HepG2 (cell line): ENCODE data around the gene UGT1A7.

Source experiments
- DBP ChIP-seq: sonication (generic); formaldehyde crosslinking; IDR thresholded peaks from 2 replicates; pipeline ENCODE4 v1.4.0; 2020; ENCODE audit warnings: missing genetic modification reagents; ENCODE audit errors: not compliant biosample characterization
- GABPB1 ChIP-seq: IDR thresholded peaks from 2 replicates; pipeline ENCODE4 v1.6.1; 2016; ENCODE audit warnings: mild to moderate bottlenecking, missing genetic modification reagents, moderate library complexity, missing compliant biosample characterization
- MLLT10 ChIP-seq: sonication (generic); formaldehyde crosslinking; IDR thresholded peaks from 2 replicates; pipeline ENCODE4 v1.4.0; 2020; ENCODE audit warnings: missing genetic modification reagents
- ZKSCAN8 ChIP-seq: IDR thresholded peaks from 2 replicates; pipeline ENCODE4 v1.6.1; 2016; ENCODE audit warnings: borderline replicate concordance, missing genetic modification reagents, missing compliant biosample characterization
- ZNF512B ChIP-seq: sonication (generic); formaldehyde crosslinking; IDR thresholded peaks from 2 replicates; pipeline ENCODE4 v1.5.1; 2020; ENCODE audit warnings: missing genetic modification reagents, mild to moderate bottlenecking, borderline replicate concordance
- ZNF580 ChIP-seq: IDR thresholded peaks from 2 replicates; pipeline ENCODE4 v1.6.1; 2016; ENCODE audit warnings: low read depth, borderline replicate concordance
- TF ChIP-seq, protein P1 (sequence below): sonication (generic); formaldehyde crosslinking; IDR thresholded peaks from 2 replicates; pipeline ENCODE4 v1.4.0; 2020; ENCODE audit warnings: mild to moderate bottlenecking, missing genetic modification reagents
- TF ChIP-seq, protein P2 (sequence below): sonication (generic); formaldehyde crosslinking; IDR thresholded peaks from 2 replicates; pipeline ENCODE4 v1.5.0; 2020; ENCODE audit warnings: mild to moderate bottlenecking, missing genetic modification reagents, moderate library complexity

- TF ChIP-seq DBP = no peak
- TF ChIP-seq ZNF512B (CRISPR knock-in tag) = no peak
- TF ChIP-seq ZKSCAN8 = no peak
- TF ChIP-seq, protein P1, sequence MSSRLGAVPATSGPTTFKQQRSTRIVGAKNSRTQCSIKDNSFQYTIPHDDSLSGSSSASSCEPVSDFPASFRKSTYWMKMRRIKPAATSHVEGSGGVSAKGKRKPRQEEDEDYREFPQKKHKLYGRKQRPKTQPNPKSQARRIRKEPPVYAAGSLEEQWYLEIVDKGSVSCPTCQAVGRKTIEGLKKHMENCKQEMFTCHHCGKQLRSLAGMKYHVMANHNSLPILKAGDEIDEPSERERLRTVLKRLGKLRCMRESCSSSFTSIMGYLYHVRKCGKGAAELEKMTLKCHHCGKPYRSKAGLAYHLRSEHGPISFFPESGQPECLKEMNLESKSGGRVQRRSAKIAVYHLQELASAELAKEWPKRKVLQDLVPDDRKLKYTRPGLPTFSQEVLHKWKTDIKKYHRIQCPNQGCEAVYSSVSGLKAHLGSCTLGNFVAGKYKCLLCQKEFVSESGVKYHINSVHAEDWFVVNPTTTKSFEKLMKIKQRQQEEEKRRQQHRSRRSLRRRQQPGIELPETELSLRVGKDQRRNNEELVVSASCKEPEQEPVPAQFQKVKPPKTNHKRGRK (CRISPR knock-in tag) = no peak
- no peak for TF ChIP-seq MLLT10
- TF ChIP-seq, protein P2, sequence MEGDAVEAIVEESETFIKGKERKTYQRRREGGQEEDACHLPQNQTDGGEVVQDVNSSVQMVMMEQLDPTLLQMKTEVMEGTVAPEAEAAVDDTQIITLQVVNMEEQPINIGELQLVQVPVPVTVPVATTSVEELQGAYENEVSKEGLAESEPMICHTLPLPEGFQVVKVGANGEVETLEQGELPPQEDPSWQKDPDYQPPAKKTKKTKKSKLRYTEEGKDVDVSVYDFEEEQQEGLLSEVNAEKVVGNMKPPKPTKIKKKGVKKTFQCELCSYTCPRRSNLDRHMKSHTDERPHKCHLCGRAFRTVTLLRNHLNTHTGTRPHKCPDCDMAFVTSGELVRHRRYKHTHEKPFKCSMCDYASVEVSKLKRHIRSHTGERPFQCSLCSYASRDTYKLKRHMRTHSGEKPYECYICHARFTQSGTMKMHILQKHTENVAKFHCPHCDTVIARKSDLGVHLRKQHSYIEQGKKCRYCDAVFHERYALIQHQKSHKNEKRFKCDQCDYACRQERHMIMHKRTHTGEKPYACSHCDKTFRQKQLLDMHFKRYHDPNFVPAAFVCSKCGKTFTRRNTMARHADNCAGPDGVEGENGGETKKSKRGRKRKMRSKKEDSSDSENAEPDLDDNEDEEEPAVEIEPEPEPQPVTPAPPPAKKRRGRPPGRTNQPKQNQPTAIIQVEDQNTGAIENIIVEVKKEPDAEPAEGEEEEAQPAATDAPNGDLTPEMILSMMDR = no peak
- TF ChIP-seq ZNF580 (CRISPR knock-in tag) = no peak
- no peak for TF ChIP-seq GABPB1
Observed at GRCh38 chr2:233780771-233781170, 99.1 kb downstream of the UGT1A7 start.
